Measurements from ENCODE around the gene TFEB.

TFEB gene

DNA sequence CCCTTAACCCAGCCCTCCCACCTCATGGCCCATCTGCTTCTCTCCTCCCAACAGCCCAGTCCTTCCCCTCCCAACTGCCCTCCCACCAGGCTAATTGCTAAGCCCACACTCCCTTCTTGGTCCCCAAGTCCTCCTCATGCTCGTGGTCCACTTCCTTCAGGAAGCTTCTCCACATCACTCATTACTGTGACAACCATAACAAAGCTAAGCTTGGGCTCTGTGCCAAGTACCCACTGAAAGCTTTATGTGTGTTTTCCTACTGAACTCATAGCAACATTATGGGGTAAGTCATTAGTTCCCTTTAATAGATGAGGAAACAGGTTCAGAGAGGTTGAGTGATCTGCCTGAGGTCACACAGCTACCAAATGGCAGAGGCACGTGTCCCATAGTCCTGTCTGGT lies 28.1 kb upstream of the TFEB start:
- no peak for DNase-seq

DNA sequence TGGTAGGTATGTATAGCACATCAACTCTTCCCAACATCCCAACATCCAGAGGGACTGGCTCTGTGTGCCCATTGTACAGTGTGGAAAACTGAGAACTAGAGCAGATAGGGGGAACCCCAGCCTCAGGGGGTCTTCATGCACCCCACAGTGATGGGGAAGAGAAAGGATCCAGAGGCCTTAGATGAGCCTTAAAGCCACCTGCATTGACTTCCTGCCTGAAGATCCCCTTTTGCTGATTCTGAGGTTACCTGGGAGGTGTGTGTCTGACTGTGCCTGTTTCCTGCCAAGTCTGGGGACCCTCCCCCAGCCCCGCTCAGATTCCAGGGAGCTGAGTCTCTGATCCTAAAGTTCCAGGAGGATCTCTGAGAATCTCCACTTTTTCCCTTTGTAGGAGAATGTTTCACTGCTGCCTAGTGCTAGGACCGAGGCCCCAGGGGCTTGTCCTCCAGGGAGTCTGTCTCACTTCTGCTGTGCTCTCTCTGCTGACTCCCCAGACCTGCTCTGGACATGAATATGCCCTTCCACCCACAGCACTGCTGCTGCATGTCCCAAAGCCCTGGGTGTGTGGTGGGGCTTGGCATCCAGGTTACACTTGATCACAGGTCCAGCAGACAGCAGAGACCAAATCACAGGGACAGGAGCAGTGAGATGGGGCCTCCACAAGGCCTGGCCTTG lies 24.6 kb upstream of the TFEB start:
- DNase-seq: no peak

DNA sequence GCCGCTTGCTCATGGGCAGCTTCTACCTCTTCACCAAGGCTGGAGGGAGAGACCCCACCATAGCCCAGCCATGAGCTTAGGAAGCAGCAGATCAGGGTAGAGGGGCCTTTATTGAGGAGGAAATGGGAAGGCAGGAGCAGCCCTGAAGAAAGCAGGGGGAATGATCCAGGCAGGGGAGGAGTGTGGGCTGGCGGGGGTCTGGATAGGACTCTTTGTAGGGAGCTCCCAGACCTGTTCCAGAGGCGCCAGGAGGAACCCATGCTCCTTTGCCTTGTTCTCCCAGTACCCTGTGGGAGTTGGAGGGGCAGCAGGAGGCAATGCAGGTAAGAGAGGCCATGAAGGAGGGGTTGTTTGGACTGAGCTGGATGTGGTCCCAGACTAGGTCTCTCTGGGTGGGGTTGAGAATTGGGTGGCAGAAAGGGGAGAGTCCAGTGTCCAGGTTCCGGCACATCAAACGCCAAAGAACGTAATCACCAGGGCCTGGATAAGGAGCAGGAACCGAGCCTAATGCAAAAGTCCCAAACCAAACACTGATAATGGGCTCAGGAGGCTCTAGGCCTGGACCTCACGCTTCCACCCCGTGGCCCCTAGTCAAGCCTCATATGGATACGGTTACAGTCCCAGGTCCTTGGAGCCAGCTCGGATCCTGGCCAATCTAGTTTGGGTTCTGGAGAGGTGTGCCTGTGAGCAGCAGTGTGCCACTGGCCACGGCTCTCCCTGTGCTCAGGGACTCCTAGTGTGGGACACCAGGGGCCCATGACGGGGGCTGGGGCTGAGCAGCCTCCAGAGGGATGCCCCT lies 23.9 kb upstream of the TFEB start:
- DNase-seq: no peak

- DNase-seq: no peak
Measured at GRCh38 chr6:41758641-41759035, 23.2 kb upstream of the TFEB start.

DNA sequence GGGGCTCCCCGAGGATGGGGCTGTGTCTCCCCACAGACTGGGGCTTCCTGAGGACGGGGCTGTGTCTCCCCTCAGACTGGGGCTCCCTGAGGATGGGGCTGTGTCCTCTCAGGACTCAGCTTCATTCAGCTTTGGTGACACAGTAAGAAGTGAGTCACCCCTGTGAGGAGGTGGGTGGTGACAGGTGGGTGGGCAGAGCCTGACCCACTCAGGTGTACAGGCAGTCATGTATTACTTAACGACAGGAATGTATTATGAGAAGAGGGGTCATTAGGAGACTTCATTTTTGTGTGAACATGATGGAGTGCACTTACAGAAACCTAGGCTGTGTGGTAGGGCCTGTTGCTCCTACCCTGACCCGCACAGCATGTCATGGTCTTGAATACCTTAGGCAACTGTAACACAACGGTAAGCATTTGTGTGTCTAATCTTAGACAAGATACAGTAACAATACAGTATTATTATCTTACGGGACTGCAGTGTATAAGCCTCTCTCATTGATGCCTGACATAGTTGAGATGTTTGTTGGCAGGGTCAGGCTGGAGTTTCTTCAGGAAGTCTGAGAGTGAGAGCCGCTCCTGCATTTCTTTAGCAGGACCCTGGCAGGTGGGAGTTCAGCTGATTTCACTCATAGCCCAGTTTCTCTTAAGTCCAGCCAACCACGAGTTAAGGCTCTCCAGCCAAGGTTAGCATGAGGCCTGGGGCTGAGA lies 22.7 kb upstream of the TFEB start:
- DNase-seq: no peak

- no peak for DNase-seq
Measured at GRCh38 chr6:41757271-41757670, 21.9 kb upstream of the TFEB start.

DNA sequence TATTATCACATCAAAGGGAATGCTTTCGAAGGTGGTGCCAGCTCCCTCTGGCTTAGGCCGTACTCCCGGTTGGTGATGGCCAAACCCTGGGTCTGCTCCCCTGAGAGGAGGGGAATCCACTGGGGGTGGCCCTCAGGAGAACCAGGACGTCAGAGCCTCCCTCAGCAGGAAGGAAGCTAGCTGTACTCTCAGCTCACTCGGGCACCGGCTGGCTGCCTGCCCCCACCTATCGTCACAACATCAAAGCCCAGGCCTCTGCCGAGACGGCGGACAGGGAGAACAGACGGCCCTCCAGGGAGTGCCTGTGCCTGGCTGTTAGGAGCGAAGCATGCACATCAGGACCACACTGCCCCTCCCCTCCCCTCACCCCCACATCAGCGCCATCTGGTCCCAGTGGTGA lies 20.9 kb upstream of the TFEB start:
- DNase-seq: no peak

- DNase-seq: no peak
Measured at GRCh38 chr6:41755895-41756294, 20.5 kb upstream of the TFEB start.

DNA sequence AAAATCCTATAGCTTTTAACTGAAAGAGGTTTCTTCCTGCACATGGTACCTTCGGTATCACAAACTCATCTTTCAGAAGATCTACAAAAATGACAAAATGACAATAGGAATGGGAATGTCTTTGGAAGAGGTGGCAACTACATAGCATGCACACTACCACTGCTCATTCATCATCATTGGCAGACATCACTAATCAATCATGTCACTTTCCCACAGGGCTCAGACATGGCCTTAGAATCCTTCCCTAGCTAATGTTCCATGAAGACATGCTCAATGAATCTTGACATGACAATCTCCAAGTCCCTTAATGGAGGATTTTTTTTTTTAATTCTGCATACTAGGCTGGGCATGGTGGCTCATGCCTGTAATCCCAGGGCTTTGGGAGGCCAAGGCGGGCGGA lies 15.0 kb upstream of the TFEB start:
- DNase-seq: no peak

DNA sequence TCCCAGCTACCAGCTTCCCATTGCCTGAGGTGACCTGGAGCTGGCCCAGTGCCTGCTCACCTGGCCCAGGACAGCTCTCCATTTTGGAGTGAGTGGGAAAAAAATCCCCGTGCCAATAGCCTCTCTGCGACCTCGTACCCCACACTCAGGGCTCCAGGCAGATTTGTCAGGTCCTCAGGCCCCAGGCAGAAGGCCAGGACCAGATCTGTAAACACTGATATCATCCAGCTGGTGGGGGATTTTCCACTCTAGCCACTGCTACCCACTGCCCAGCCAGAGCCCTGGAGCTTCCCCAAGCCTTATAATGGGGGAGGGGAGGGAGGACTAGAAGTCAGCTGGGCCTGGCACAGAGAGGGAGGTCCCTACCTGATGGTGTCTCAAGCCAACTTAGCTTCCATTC lies 13.1 kb upstream of the TFEB start:
- DNase-seq: no peak

DNA sequence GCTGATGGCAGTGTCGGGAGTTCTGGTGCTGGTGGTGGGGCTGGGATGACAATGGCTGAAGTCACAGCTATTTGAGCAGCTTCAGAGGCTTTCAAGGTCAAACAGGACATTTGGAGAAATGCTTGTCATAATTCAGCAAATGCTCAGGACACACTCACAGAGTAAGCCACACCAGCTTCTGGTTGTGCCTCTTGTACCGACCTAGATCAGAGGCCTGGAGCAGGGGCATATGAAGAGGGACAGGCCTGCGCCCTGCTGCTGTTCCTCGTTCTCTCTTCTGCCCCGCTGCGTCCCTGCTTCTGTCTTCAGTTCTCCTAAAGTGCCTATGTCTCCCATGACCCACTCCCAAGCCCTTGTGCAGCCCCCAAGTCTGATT lies 12.7 kb upstream of the TFEB start:
- DNase-seq: no peak

DNA sequence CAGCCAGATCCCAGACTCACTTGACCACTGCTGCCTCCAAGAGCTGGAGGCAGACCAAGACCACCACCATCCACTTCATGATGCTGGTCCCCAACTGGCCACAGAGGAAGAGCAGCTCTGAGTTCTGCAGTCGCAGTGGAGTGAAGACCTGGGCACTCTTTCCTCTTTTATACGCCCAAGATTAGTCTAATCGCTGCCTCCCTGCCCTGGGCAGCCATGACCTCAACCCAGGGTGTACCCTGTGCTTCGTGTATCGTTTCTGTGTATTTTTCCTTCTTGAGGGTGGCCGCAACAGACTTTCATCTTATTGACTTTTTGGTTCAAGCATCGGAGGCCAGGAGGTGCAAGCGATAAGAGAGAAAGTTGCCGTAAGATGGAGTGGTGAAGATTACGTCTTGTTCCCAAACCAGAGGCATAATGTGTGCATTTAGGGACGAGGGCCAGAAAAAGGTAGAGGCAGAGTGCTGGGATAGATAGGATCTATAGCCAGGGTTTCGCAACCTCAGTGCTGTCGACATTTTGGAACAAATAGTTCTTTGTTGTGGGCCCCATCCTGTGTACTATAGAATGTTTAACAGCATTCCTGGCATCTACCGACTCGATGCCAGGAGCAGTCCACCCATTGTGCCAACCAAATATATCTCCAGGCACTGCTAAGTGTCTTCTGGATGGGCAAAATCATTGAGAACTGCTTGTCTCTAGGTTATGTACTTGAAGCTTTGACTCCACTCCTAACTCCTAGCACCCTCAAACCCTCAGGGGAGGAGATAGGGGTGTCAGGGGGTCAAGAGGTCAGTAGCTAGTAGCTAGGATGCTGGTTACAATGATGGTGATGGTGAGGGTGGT lies 12.1 kb upstream of the TFEB start, which contains the start of gene PGC:
PGC (minus strand) TSS at position 142 of the 846 bp plus-strand sequence; CDS start at position 79, 63 bp downstream.
- no peak for DNase-seq

- DNase-seq: no peak
Measured at GRCh38 chr6:41746107-41746506, 10.7 kb upstream of the TFEB start.

DNA sequence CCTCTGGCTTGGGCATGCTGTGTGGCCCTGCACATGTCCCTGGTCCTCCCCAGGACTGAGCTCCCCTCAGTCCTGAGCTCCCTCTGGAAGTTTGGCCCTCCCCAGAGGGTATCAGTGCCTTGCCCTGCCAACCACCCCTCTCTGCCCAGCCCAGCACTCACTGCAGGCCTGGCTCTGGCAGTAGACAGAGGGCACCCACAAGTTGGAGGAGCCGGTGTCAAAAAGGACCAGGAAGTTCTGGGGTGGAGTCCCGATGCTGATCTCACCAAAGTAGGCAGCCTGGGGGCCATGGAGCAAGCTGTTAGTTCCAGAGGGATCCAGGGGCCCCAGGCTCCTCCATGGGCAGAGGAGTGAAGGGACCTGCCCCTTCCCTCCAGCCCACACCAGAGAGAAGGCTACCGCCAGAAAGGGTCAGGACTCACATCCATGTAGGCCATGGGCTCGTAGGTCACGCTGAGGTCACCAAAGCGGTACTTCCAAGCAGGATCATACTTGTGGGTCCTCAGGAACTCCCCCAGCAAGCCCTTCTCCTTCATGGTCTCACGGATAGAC lies 8.9 kb upstream of the TFEB start:
- no peak for DNase-seq

- no peak for DNase-seq
Measured at GRCh38 chr6:41743406-41744235, 8.2 kb upstream of the TFEB start.

GRCh38 chr6:41741625-41742490 lies 6.5 kb upstream of the TFEB start:
- no peak for DNase-seq

DNA sequence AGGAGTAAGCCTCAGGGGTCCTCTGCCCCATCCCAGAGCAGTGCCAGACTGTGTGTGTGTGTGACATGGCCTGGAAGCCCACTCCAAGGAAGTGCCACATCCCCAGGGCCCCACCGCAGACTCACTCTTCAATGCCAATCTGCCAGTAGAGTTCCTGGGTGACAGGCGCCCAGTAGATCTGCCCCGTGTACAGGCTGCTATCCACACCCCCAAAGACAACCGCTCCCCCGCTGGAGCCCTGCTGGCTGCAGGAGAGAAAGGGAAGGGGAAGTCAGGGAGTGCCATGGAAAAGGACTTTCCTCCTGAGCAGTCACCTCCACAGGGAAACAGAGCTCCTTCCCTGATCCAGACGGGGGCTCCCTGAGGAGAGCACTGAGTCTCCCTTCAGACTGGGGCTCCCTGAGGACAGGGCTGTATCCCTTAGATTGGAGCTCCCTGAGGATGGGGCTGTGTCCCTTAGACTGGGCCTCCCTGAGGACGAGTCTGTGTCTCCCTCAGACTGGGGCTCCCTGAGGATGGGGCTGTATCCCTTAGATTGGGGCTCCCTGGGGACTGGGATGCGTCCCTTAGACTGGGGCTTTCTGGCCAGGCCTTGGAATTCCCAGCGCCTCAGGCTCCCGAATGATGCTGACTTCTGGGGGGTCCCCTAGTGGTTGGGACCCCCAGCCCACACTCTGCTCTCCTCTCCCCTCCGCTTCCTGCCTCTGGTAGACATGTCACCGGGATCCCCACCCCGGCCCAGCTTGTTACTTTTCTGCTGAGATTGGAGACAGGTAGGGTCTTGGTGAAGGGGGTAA lies 5.2 kb upstream of the TFEB start:
- no peak for DNase-seq

- no peak for DNase-seq
Measured at GRCh38 chr6:41739041-41739440, 3.6 kb upstream of the TFEB start.

GRCh38 chr6:41737591-41738130 lies 2.3 kb upstream of the TFEB start:
- DNase-seq: no peak
